GM12892 (cell line): Measurements from ENCODE around the gene TBX3.

ENCODE experiments used
- POLR2A ChIP-seq: IDR thresholded peaks from 2 replicates; pipeline ENCODE4 v1.6.1; 2011; ENCODE audit warnings: low read depth, low read length, control low read depth
- POLR2AphosphoS5 ChIP-seq: IDR thresholded peaks from 2 replicates; pipeline ENCODE4 v1.6.1; 2011; ENCODE audit warnings: low read depth, low read length, control low read depth

- TF ChIP-seq POLR2A, result no peak
- TF ChIP-seq POLR2AphosphoS5, result no peak
Observed at GRCh38 chr12:114701553-114701952, 17.6 kb upstream of the TBX3 start.
